Testis (tissue), 2 donors: ENCODE data around the gene BBX.

ENCODE experiments used
- POLR2A ChIP-seq: fragments of 450-650 bp; IDR thresholded peaks from one replicate; pipeline ENCODE4 v1.6.1; 2017; ENCODE audit warnings: antibody characterized with exemption, mild to moderate bottlenecking, moderate library complexity
- TF ChIP-seq, protein P1 (sequence below), 3 experiments: fragments of 450-650 bp in 2 of 3; fragments of 200-600 bp in 1 of 3; sonication (generic) in 1 of 3; IDR thresholded peaks; one replicate each; pipeline ENCODE4 v1.5.1; 2016 to 2019; ENCODE audit warnings: antibody characterized with exemption in 3 of 3, mild to moderate bottlenecking in 2 of 3, moderate library complexity in 1 of 3

DNA sequence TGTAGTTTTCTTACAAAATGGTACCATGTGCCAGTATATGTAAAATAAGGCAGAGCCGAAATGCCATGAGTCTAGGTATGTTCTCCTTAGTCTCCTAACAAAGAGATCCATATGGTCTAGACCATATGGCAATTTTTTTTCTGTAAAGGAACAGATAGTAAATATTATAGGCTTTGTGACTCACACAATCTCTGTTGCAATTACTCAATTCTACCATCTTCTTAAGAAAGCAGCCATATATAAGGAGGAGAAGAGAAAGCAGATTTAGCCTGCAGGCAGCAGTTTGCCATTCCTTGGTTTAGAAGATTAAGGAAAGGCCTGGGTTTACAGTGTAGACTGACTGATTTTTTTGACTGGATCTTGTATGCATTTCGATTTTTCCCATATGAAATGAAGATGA lies 16.3 kb upstream of the BBX start:
- TF ChIP-seq, protein P1, sequence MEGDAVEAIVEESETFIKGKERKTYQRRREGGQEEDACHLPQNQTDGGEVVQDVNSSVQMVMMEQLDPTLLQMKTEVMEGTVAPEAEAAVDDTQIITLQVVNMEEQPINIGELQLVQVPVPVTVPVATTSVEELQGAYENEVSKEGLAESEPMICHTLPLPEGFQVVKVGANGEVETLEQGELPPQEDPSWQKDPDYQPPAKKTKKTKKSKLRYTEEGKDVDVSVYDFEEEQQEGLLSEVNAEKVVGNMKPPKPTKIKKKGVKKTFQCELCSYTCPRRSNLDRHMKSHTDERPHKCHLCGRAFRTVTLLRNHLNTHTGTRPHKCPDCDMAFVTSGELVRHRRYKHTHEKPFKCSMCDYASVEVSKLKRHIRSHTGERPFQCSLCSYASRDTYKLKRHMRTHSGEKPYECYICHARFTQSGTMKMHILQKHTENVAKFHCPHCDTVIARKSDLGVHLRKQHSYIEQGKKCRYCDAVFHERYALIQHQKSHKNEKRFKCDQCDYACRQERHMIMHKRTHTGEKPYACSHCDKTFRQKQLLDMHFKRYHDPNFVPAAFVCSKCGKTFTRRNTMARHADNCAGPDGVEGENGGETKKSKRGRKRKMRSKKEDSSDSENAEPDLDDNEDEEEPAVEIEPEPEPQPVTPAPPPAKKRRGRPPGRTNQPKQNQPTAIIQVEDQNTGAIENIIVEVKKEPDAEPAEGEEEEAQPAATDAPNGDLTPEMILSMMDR (IDR thresholded peaks at IDR 0.05): no peak
- no peak for TF ChIP-seq POLR2A
